OCI-LY3 (cell line): ENCODE data around the gene GFRA1.

Experiments
- H2AFZ ChIP-seq: fragments of 200-600, 300-600 bp; shearing (Covaris generic); 2 replicates; pipeline ENCODE4 v1.6.0; 2014; ENCODE audit warnings: antibody characterized with exemption, low read depth, low read length
- H3K27ac ChIP-seq: fragments of 200-600, 300-600 bp; sonication (generic); 2 replicates; pipeline ENCODE4 v1.5.1; 2014; ENCODE audit warnings: mild to moderate bottlenecking, low read length, moderate library complexity, mixed read lengths
- H3K27me3 ChIP-seq: fragments of 200-600, 300-600 bp; sonication (generic); 2 replicates; pipeline ENCODE4 v1.6.1; 2014; ENCODE audit warnings: low read depth, low read length, mixed read lengths
- H3K36me3 ChIP-seq: fragments of 200-600, 300-600 bp; sonication (generic); replicated peaks from 2 replicates; pipeline ENCODE3; 2014; ENCODE audit warnings: low read depth, low read length, mixed read lengths
- H3K4me1 ChIP-seq: fragments of 300-600, 200-600 bp; sonication (generic); 2 replicates; pipeline ENCODE4 v1.6.1; 2014; ENCODE audit warnings: low read length, mixed read lengths
- H3K4me2 ChIP-seq: fragments of 200-600, 300-600 bp; sonication (generic); 2 replicates; pipeline ENCODE4 v1.6.1; 2014; ENCODE audit warnings: low read length, mixed read lengths
- H3K4me3 ChIP-seq: fragments of 300-600, 200-600 bp; sonication (generic); 2 replicates; pipeline ENCODE4 v1.5.1; 2014; ENCODE audit warnings: antibody characterized with exemption, mild to moderate bottlenecking, low read length, moderate library complexity
- H3K79me2 ChIP-seq: fragments of 300-600, 200-600 bp; shearing (Covaris generic); 2 replicates; pipeline ENCODE4 v1.6.1; 2014; ENCODE audit warnings: mild to moderate bottlenecking, low read length, mixed read lengths
- H3K9ac ChIP-seq: fragments of 300-600, 200-600 bp; shearing (Covaris generic); 2 replicates; pipeline ENCODE4 v1.6.0; 2014; ENCODE audit warnings: mild to moderate bottlenecking, low read length, moderate library complexity
- H3K9me3 ChIP-seq: fragments of 200-600, 300-600 bp; shearing (Covaris generic); 2 replicates; pipeline ENCODE4 v1.6.1; 2014; ENCODE audit warnings: low read length, mixed read lengths; ENCODE audit not compliant: insufficient read depth
- H4K20me1 ChIP-seq: fragments of 200-600, 300-600 bp; sonication (generic); 2 replicates; pipeline ENCODE4 v1.6.1; 2016; ENCODE audit warnings: low read length, mixed read lengths; ENCODE audit not compliant: insufficient read depth
- EZH2phosphoT487 ChIP-seq: fragments of 200-600 bp; shearing (Covaris generic); IDR thresholded peaks from 2 replicates; pipeline ENCODE4 v1.6.1; 2018; ENCODE audit warnings: antibody characterized with exemption, mixed run types, low read depth
- TF ChIP-seq, protein P1 (sequence below): fragments of 200-600, 300-600 bp; sonication (generic); IDR thresholded peaks from 2 replicates; pipeline ENCODE4 v1.5.1; 2014; ENCODE audit warnings: antibody characterized with exemption, low read length, low read depth

The GFRA1 gene

DNA sequence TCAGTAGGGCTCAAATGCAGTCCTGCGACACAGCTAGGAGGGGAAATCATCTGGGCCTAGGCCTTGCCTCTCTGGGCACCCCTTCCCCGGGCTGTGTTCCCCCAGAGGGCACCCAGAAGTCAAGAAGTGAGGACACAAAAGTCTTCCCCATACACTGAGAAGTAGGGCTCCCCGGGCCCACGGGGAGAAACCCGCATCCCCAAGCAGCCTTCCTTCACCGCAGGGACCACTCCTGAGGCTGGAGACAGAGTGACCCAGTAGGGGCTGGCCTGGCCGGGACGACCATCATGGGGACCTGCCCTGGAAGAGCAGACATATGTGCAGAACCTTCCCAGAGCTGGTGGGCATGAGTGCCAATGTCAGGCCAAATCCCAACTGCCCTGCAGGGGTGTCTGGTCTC lies 163.5 kb downstream of the GFRA1 start:
- no peaks in the 10 kb centered on the region for H4K20me1 ChIP-seq
- TF ChIP-seq, protein P1, sequence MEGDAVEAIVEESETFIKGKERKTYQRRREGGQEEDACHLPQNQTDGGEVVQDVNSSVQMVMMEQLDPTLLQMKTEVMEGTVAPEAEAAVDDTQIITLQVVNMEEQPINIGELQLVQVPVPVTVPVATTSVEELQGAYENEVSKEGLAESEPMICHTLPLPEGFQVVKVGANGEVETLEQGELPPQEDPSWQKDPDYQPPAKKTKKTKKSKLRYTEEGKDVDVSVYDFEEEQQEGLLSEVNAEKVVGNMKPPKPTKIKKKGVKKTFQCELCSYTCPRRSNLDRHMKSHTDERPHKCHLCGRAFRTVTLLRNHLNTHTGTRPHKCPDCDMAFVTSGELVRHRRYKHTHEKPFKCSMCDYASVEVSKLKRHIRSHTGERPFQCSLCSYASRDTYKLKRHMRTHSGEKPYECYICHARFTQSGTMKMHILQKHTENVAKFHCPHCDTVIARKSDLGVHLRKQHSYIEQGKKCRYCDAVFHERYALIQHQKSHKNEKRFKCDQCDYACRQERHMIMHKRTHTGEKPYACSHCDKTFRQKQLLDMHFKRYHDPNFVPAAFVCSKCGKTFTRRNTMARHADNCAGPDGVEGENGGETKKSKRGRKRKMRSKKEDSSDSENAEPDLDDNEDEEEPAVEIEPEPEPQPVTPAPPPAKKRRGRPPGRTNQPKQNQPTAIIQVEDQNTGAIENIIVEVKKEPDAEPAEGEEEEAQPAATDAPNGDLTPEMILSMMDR: no peak
- no peak for TF ChIP-seq EZH2phosphoT487
- no peak overlapping the region for H3K9ac ChIP-seq
- H3K4me2 ChIP-seq: no peak overlapping the region
- H2AFZ ChIP-seq: no peak overlapping the region
- H3K27ac ChIP-seq: no peak overlapping the region
- H3K79me2 ChIP-seq: no peaks in the 10 kb centered on the region
- no peaks in the 10 kb centered on the region for H3K4me1 ChIP-seq
- H3K27me3 ChIP-seq: no peaks in the 10 kb centered on the region
- H3K4me3 ChIP-seq: no peak overlapping the region
- H3K9me3 ChIP-seq: no peaks in the 10 kb centered on the region
- H3K36me3 ChIP-seq: no peaks in the 10 kb centered on the region

DNA sequence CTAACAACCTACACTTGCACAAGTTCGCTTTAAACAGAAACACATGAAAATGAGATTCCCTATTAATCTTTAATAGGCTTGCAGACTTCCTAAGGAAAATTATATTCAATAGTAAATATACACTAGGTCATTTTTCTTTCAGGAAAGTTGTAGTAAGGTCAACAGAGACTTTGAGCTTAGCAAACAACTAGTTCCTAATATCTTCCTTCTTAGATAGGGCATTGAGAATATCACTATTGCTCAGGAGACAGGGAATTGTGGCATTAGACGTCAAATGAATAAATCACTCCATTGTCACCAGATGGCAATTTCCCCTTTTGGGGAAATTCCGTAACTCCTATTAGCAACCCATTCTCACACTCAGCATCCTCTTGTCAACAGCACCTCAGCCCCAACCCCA lies 164.9 kb downstream of the GFRA1 start:
- Histone ChIP-seq H4K20me1 (no peaks in the 10 kb centered on the region), H3K36me3 (no peaks in the 10 kb centered on the region), H3K27me3 (no peaks in the 10 kb centered on the region), H2AFZ (no peak overlapping the region), H3K79me2 (no peaks in the 10 kb centered on the region), H3K27ac (no peak overlapping the region), H3K4me1 (no peaks in the 10 kb centered on the region), H3K9ac (no peak overlapping the region), H3K4me3 (no peak overlapping the region), H3K9me3 (no peaks in the 10 kb centered on the region), H3K4me2 (no peak overlapping the region)
- TF ChIP-seq, protein P1: no peak
- TF ChIP-seq EZH2phosphoT487: no peak

DNA sequence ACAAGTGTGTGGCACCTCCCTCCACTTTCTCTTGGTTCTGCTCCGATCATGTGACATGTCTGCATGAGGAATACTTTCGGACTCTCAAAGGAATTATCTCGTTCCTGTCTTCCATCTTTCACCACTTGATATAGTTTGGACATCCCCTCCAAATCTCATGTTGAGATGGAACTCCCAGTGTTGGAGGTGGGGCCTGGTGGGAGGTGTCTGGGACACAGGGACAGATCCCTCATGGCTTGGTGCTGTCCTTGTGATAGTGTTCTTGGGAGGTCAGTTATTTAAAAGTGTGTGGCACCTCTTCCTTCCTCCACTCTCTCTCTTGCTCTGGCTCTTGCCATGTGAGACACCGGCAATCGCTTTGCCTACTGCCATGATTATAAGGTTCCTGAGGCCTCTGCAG lies 166.4 kb downstream of the GFRA1 start:
- no peak overlapping the region for H3K27ac ChIP-seq
- no peak overlapping the region for H3K9ac ChIP-seq
- no peaks in the 10 kb centered on the region for H3K9me3 ChIP-seq
- H2AFZ ChIP-seq: no peak overlapping the region
- no peaks in the 10 kb centered on the region for H4K20me1 ChIP-seq
- no peaks in the 10 kb centered on the region for H3K4me1 ChIP-seq
- TF ChIP-seq, protein P1: no peak
- H3K4me3 ChIP-seq: no peak overlapping the region
- H3K36me3 ChIP-seq: no peaks in the 10 kb centered on the region
- H3K4me2 ChIP-seq: no peak overlapping the region
- no peaks in the 10 kb centered on the region for H3K27me3 ChIP-seq
- H3K79me2 ChIP-seq: no peaks in the 10 kb centered on the region

DNA sequence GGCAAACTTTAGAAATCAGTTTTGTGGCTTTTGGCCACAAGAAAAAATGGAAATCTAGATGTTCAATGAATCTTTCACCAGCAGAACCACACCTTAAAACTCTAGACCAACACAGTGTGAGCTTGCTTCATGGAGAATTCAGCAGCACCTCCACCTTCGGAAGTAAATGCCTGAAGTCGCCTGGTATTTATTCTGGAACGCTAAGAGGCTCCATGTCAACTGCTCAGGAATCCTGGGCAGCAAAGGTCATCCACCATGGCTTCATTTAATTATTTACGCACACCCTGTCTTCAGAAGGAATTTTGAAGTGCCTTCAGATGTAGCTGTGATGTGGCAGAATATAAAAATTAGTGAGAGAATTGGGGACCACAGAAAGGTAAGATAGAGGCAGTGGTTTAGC lies 167.7 kb downstream of the GFRA1 start:
- H3K79me2 ChIP-seq: no peaks in the 10 kb centered on the region
- no peaks in the 10 kb centered on the region for H3K9me3 ChIP-seq
- TF ChIP-seq, protein P1: no peak
- no peak for TF ChIP-seq EZH2phosphoT487
- no peaks in the 10 kb centered on the region for H3K36me3 ChIP-seq
- H3K9ac ChIP-seq: no peak overlapping the region
- no peaks in the 10 kb centered on the region for H3K27me3 ChIP-seq
- H3K4me2 ChIP-seq: no peak overlapping the region
- no peaks in the 10 kb centered on the region for H3K4me1 ChIP-seq
- no peak overlapping the region for H3K4me3 ChIP-seq
- no peaks in the 10 kb centered on the region for H4K20me1 ChIP-seq
- no peak overlapping the region for H2AFZ ChIP-seq
- H3K27ac ChIP-seq: no peak overlapping the region
